NCI-H345 treated with DMSO at 0.1 percent for 48 hours (cell line): ENCODE measurements around the gene TMCO6.
"Not testable (repeated sequence)": the region's sequence is repeated elsewhere in the genome, so short reads cannot be mapped to it uniquely, and the experiment has no call there.

ENCODE experiments used
- DNase-seq: peaks from one replicate; lab custom pipeline; 2025; ENCODE audit not compliant: unreplicated experiment; lab: John Stamatoyannopoulos, UW

TMCO6 gene

GRCh38 chr5:140639148-140639981 lies at the start of gene TMCO6:
Gene TMCO6, plus strand, starts transcription at chr5:140639451. Its CDS starts 77 bp downstream, at chr5:140639528.
- DNase-seq = peak; percentile 85

GRCh38 chr5:140590861-140591260 lies 48.4 kb upstream of the TMCO6 start:
- DNase-seq = no peak

- DNase-seq = no peak
These were observed 47.4 kb upstream of the TMCO6 start for GRCh38 chr5:140591747-140592372.

GRCh38 chr5:140593070-140593469 lies 46.2 kb upstream of the TMCO6 start:
- DNase-seq = not testable (repeated sequence)

- DNase-seq = no peak
These were observed 45.1 kb upstream of the TMCO6 start for GRCh38 chr5:140594169-140594568.

GRCh38 chr5:140595538-140596300 lies 43.5 kb upstream of the TMCO6 start:
- DNase-seq = peak; percentile 1

- DNase-seq = no peak
These were observed 42.9 kb upstream of the TMCO6 start for GRCh38 chr5:140596321-140596741.

GRCh38 chr5:140598836-140599235 lies 40.4 kb upstream of the TMCO6 start:
- no peak for DNase-seq

GRCh38 chr5:140600096-140600495 lies 39.2 kb upstream of the TMCO6 start:
- DNase-seq = no peak

GRCh38 chr5:140602147-140602546 lies 37.1 kb upstream of the TMCO6 start:
- no peak for DNase-seq

GRCh38 chr5:140603446-140603698 lies 35.9 kb upstream of the TMCO6 start:
- DNase-seq = not testable (repeated sequence)

GRCh38 chr5:140603734-140604133 lies 35.5 kb upstream of the TMCO6 start:
- no peak for DNase-seq

- no peak for DNase-seq
These were observed 33.4 kb upstream of the TMCO6 start for GRCh38 chr5:140605879-140606278.

- DNase-seq = no peak
These were observed 32.2 kb upstream of the TMCO6 start for GRCh38 chr5:140607031-140607430.

GRCh38 chr5:140608722-140609121 lies 30.5 kb upstream of the TMCO6 start:
- DNase-seq = no peak

- no peak for DNase-seq
These were observed 30.1 kb upstream of the TMCO6 start for GRCh38 chr5:140609126-140609525.

- DNase-seq = no peak
These were observed 28.2 kb upstream of the TMCO6 start for GRCh38 chr5:140611020-140611521.

GRCh38 chr5:140622301-140622700 lies 16.9 kb upstream of the TMCO6 start:
- DNase-seq = no peak

GRCh38 chr5:140623061-140623460 lies 16.2 kb upstream of the TMCO6 start:
- DNase-seq = not testable (repeated sequence)

GRCh38 chr5:140624886-140625285 lies 14.4 kb upstream of the TMCO6 start:
- not testable (repeated sequence) for DNase-seq

GRCh38 chr5:140627972-140628371 lies 11.3 kb upstream of the TMCO6 start:
- no peak for DNase-seq

- no peak for DNase-seq
These were observed 10.5 kb upstream of the TMCO6 start for GRCh38 chr5:140628711-140629110.
